Measurements from ENCODE around the gene ANKRD65.
"Not testable (repeated sequence)": the region's sequence is repeated elsewhere in the genome, so short reads cannot be mapped to it uniquely, and the experiment has no call there.

The ANKRD65 gene

GRCh38 chr1:1373051-1373814, 47.8 kb downstream of the ANKRD65 start:
- no peak for TF ChIP-seq CTCF (IDR thresholded peaks at IDR 0.05; ENCODE audit: low read depth, low read length, missing control alignments)

GRCh38 chr1:1371746-1372711, 49.0 kb downstream of the ANKRD65 start:
- H3K4me3 ChIP-seq (replicated peaks; ENCODE audit: low read depth, low read length) = no peak overlapping the region

More at GRCh38 chr1:1373051-1373814, 47.8 kb downstream of the ANKRD65 start:
- peak overlapping the region; percentile 98 for H3K4me3 ChIP-seq (replicated peaks; ENCODE audit: low read depth, low read length)
- no peak for DNase-seq (ENCODE audit: extremely low read depth, low read depth)

GRCh38 chr1:1371364-1371745, 49.7 kb downstream of the ANKRD65 start:
- TF ChIP-seq CTCF (IDR thresholded peaks at IDR 0.05; ENCODE audit: low read depth, low read length, missing control alignments) = no peak
- H3K4me3 ChIP-seq (replicated peaks; ENCODE audit: low read depth, low read length) = no peak overlapping the region
- no peak for DNase-seq (ENCODE audit: extremely low read depth, low read depth)

More at GRCh38 chr1:1371746-1372711, 49.0 kb downstream of the ANKRD65 start:
- peak; percentile 95 for TF ChIP-seq CTCF (IDR thresholded peaks at IDR 0.05; ENCODE audit: low read depth, low read length, missing control alignments)
- DNase-seq (ENCODE audit: extremely low read depth, low read depth) = no peak

GRCh38 chr1:1370771-1371300, 50.2 kb downstream of the ANKRD65 start:
- no peak for TF ChIP-seq CTCF (IDR thresholded peaks at IDR 0.05; ENCODE audit: low read depth, low read length, missing control alignments)

GRCh38 chr1:1370094-1370493, 51.0 kb downstream of the ANKRD65 start:
- not testable (repeated sequence) for H3K4me3 ChIP-seq (replicated peaks; ENCODE audit: low read depth, low read length); DNase-seq (ENCODE audit: extremely low read depth, low read depth)

More at GRCh38 chr1:1370771-1371300, 50.2 kb downstream of the ANKRD65 start:
- H3K4me3 ChIP-seq (replicated peaks; ENCODE audit: low read depth, low read length) = no peak overlapping the region
- DNase-seq (ENCODE audit: extremely low read depth, low read depth) = no peak

All from HFF-Myc (cell line).